GM18517 (cell line): ENCODE measurements around the gene KIAA1614.
"Not testable (repeated sequence)": the region's sequence is repeated elsewhere in the genome, so short reads cannot be mapped to it uniquely, and the experiment has no call there.

Source experiments
- ATAC-seq: cut with Tn5 transposase; IDR thresholded peaks from one replicate; pipeline ENCODE4 v1.9.1; 2021; ENCODE audit warnings: mild to moderate bottlenecking, moderate library complexity; ENCODE audit not compliant: unreplicated experiment

KIAA1614 gene

DNA sequence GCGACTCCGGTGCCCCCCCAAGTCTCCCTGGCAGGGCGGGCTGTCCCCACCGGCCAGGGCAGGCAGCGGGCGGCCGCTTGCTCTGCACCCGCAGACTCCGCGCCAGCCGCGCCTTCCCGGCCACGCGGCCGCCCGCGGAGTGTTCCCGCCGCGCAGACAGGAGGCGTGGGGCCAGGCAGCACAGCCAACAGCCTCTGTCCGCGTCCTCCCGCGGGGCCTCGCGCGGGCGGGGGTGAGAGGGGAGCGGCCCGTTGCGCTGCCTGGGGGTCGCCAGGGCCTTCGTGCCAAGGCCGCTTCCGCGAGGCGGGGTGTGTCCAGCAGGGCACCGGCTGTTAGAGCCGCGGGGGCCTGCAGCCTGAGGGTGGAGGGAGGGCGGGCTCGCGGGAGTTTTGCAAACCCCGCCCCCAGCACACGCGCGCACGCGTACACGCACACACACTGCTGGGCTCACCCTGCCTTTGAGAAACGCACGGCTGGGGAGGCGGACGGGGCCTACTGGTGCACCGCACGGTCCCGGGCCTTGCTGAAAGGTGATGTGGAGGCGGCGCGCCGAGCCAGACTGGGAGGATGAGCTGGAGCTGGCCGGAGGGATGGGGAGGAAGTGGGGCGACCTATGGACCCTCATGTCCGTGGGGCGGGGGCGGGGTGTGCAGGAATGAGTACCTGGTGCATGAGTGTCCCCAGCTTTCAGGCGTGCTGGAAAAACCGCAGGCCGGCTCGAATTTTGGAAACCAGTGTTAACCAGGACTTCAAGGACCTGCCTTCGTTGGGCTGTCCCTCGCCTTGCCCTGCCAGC, 41.5 kb downstream of the KIAA1614 start:
- ATAC-seq, result peak; percentile 64

DNA sequence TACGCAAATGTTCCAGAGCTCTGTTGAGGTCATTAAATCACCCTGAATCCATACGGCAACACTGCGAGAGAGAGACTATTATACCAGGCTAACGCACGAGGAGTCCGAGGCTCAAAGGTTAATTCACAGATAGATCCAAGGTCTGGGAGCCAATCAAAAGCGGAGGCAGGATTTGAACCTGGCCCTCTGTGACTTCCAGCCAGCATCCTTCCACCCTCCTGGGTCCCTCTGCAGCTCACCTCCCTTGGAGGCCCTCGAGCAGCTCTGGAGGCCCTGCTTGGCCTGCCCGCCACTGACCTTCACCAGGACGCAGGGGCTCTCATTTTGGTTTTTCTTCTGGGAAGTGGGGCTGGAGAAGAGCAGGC, 42.1 kb downstream of the KIAA1614 start:
- ATAC-seq, result no peak

DNA sequence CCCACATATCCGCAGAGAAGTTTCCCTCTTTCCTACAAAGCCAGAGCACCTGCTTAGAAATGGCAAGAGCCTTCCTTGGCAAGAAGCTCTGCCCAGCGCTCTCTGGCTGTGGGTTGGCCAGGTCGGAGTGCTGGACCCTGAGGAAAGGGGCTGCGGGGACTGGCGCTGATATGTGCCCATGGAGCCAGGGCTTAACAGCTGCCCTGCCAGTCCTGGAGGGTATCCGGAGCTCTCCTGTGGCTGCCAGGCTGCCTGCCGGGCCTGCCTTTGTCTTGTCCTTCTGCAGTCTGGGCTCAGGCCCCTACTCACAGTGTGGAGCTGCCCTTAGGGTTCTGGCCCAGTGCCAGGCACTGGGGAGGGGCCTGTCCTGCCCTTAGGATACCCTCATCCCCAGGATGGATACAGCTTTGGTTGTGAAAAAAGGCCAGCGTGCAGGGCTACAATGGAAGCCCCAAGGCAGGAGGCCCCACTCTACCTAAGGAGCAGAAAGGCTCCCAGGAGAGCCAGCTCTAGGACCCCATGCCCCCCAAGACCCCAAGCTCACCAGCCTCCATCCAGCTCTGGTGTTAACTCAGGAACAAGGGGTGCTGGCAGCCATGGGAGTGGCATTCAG, 43.4 kb downstream of the KIAA1614 start:
- ATAC-seq, result no peak

DNA sequence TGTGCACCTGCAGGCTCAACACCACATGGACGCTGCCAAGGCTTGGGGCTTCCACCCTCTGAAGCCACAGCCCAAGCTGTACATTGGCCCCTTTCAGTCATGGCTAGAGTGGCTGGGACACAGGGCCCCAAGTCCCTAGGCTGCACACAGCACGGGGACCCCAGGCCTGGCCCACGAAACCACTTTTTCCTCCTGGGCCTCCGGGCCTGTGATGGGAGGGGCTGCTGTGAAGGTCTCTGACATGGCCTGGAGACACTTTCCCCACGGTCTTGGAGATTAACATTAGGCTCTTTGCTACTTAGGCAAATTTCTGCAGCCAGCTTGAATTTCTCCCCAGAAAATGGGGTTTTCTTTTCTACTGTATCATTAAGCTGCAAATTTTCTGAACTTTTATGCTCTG, 46.9 kb downstream of the KIAA1614 start:
- not testable (repeated sequence) for ATAC-seq

DNA sequence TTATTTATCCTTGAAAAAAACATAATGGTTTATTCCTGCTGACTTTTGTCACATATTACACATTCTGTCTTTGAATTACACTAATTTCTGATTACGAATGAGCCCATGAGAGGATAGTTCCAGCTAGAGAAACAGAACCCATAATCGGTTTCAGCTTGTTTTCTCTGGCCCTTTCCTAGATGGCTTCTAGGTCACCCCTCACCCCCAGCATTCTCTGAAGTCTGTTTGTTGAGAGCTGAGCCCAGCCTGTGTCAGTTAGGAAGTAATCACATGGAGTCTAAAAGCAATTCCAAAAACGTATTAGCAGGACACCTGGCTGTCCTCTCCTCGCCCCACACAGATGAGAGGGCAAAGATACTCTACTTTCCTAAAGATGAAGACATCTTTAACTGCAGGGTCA, 48.9 kb downstream of the KIAA1614 start:
- ATAC-seq, result no peak

DNA sequence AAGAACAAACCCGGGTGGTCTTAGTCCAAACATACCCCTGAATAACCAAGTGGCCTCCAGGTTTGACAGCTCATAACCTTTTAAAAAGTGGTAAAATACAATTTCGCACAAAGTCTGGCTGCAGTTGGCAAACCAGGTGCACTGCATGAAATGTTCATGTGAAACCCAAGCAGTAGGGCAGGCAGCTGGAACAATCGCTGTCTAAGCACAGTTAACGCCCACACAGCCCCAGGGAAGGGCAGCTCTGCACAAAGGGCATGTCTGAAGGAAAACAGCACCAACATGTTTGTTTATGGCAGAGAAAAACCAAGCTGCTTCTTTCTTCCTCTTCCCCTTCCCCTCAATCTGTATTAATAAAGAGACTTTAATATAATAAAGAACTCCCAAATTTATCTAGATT, 49.5 kb downstream of the KIAA1614 start:
- no peak for ATAC-seq

DNA sequence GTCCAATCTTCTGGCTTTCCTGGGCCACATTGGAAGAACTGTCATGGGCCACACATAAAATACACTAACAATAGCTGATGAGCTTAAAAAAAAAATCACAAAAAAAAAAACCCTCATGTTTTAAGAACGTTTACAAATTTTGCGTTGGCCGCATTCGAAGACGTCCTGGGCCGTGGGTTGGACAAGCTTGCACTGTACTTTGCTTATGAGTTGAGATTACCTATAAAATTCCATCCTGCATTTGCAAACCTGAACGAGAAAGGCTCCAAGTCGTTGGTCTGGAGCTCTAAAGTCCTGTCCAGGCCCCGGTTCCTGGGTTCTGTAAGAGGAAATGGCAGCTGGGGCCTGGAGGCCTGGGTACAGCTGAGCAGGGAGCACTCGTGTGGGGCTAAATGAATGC, 51.4 kb downstream of the KIAA1614 start:
- ATAC-seq, result no peak

DNA sequence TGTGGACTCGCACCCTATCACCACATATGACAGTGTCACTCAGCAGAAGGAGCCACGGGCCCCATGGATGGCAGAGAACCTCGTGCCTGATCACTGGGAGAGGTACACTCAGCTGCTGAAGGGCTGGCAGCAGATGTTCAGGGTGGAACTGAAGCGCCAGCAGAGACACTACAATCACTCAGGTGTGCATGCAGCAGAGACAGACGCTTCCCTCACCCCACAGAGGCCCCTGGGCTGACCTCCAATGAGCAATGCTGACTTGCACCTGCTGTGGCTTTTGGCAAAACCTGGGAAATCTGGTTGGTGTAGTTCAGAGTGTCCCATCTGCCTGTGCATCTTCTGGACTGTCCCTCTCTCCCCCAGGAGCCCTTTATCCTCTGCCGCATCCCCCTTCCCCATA, 51.9 kb downstream of the KIAA1614 start:
- no peak for ATAC-seq

DNA sequence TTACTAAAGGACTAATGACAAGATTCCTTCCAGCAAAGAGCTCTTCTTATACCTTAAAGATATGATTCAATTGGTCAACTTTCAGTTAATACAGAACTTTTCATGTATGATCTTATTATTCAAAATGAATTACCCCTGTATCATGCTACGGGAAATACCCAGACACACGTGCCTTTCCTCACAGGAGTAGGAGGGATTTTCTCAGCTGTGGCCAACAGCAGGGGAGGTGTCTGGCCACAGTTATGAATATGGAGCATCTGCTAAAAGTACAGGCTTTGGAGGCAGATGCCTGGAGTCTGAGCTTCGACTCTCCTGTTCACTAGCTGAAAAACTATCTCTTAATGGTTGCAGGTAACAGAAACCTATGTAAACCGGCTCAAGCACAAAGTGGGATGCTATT, 53.6 kb downstream of the KIAA1614 start:
- no peak for ATAC-seq

DNA sequence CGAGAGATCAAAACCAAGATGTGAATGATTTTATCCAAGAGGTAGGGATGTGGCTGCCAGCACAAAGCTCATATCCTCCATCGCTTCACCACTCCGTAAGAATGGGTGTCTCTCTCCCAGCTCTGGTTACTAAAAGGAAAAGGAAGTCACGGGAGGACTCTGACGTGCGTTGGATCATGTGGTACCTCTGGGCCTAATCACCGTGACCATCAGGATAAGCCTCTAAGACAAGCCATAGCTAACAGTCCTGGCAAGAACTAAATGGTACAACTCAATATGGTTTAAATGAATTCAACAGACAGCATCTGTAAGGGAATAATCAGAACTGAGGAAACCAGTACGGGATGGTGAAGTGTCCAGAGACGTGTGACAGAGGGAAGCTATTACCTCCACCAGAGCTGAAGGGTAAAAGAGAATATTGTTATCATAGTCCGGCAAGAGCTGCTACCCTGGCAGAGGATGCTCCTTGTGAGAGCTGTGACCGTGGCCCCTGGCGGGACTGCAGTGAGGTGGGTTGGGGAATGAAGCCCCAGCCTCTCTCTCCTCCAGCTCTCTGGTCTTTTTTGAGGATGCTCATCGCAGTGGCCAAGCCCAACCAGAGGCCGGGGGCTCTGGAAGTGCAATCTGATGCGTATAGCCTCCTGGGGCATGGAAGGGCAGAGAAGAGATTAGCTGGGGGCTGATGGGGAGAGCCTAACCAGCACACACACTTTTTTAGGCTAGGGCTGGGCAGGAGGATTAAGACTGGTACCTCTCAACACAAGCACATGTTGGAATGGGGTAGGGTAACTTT, 54.2 kb downstream of the KIAA1614 start:
- no peak for ATAC-seq

DNA sequence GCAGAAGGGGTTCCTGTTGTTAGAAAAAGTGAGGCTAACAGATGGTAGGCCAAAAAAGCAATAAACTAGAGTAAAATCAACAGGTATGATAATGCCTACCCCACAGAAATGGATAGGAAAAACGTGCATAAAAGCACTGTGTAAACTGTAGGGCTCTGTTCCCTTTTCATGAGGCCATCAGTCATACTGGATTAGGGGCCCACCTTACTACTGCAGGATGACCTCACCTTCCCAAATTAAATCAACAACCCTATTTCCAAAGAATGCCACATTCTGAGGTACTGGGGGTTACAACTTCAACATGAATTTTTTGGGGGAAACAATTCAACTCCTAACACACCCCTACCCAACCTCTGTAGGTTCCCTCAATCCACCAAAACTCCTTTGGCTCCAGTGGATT, 54.9 kb downstream of the KIAA1614 start:
- no peak for ATAC-seq

DNA sequence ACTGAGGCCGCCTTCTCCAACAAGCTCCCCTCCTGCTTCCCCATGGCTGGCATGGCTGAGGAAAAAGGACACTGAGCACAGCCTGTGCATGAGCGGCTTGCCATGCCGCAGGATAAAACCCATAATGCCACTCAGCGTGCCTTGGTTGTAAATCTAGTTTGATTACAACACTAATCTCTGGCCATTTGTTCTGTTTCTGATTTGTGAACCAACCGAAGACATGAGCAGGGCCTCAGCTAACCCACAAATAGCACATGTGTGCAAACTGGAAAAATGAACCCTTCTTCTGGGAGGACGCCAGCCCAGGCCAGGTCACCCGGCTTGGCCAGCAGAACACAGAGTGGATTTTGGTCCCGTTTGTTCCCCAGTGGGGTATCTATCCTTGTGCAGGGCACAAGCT, 56.1 kb downstream of the KIAA1614 start:
- ATAC-seq, result not testable (repeated sequence)

DNA sequence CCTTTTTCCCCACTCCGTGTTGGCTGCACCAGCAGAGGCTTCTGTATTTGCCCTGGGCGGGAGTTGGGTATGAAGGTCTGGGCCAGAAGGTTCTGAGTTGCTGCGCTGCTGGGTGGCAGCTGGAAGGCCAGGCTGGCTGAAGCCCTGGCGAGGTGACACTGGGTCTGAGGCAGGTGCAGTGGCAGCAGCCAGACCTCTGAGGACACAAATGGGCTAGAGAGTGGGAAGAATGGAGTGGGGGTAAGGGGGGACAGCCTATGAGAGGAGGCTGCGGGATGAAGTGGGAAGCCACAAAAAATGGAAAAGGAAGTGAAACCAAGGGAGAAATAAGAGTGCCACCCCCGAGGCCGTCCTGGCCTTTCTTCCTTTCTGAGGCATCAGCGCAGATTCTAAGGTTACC, 56.7 kb downstream of the KIAA1614 start:
- ATAC-seq, result no peak

DNA sequence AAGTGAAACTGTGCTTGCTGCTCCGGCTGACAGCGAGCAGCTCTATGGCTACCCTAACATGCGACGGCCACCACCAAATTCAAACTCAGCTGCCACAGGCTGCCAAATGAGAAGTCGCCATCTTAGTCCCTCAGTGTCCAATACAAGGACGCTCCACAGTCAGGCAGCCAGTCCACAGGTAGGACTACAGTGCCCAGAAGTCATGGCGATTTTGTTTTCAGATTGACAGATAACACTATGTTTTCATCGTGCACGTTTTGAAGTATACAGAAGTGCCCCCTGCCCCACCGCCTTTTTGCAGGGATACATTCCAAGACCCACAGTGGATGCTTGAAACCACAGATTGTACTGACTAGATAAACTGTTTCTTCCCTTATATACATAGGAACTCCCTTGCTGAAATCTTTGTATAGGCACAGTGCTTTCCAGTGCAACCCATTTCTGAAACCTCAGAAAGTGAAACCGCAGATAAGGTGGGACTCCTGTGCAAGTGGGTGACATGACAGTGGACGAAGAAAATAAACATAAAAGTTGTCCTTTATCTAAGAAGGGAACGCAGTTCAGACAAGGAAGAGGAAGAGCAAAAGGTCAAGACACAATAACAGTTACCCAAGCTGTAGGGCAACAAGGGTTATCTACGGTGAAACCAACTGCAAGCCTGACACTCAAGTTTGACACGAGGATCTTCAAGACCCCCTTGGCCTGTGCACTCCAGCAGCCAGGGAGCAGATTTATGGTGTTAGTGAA, 57.8 kb downstream of the KIAA1614 start:
- ATAC-seq, result no peak

DNA sequence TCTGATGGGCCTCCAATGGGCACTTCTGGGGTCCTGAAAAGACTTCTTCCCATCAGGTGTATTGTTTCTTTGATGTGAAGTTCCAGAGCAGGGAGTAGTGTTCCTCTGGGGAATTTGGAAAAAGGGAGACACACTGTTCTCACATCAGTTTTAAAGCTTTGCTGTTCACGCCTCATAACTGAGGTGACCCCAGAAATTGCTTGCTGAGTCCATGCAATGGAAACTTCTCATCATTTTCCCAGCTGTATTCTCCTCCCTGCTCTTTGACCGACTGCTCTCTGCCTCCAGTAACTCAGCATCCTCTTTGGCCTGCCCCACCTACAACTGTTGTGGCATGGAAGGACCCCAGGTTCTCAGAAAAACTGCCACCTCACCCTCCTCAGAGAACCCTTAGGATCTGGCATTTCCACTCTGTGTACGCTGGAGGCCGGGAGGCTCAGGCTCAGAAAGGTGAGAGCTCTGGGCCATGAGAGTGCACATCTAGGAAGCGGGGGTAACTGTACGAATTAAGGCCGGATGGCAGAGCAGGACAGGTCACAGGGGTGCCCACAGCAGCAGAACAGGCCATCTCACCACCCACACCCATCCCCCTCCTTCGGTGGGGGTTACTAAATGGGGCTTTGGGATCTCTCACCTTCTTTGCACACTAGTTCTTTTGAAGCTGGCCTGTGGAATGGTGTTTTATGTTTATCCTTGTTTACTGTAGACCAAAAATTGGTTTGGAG, 58.7 kb downstream of the KIAA1614 start:
- no peak for ATAC-seq

DNA sequence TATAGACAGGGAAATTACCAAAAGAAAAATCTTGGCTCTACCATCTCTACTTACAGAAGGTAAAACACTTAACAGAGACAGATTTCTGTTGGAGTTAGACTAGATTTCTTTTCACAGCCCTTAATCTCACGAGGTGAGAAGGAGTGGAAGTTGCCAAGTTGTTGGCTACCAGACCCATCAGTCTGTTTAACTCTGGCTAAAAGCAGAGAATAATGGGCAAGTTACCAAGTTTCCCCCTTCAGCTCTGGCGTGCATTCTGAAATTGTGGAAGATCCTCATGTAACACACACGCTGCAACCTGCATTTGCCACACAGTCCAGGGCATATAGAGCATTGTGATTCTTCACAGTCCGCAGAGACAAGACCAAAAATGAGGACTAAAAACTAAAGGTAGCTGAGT, 60.7 kb downstream of the KIAA1614 start:
- no peak for ATAC-seq

DNA sequence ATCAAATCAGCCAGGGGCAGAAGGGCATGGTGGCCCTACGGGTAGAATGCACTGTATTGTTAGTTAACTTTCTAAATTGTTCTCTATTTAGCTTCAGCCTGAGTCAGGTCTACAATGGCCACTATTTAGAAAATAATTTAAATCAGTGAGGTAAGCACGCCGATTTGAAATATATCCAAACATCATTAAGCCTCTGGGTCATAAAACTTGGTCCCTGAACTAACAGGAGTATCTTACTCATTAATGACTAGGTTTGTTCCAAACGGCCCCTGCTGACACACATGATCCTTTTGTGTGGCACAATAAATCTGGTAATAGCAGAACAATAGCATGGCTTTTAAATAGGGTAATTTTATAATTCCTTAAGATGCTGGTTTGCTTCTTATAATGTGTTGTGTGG, 61.5 kb downstream of the KIAA1614 start:
- ATAC-seq, result no peak

DNA sequence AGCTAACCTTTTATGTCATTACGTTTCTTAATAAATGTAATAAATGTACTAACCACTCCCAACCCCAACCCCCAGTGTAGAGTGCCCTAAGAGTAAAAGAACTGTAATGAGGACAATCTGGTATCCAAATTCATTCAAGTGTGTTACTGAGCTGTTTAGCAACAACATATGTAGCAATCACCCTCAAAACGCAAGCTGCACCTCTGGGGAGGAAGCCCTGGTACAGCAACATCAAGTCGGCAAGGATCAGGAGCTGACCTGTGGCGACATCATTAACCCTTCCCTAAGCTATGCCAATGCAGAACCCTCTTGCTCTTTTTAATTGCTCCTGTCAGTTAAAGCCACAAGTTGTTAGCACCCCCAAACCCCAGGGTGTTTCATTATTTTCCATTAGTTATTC, 62.9 kb downstream of the KIAA1614 start:
- no peak for ATAC-seq

DNA sequence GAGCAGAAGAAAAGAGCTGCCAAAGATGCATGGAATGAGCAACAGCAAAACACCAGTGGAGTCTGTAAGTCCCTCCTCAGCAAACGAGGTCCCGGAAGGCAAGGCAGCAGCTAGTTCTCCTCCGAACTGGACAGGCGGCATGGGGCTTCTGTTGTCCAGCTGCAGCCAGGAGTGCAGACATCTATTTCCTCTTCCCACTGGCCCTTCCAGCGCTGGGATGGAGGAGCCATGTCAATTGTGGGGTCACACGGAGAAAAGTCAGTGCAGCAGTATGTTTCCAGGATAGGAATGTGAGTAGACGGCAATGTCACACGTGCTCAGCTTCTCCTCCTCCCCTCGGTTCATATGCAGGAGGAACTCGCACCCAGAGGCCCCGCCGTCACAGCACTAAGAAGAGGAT, 63.5 kb downstream of the KIAA1614 start:
- ATAC-seq, result no peak

DNA sequence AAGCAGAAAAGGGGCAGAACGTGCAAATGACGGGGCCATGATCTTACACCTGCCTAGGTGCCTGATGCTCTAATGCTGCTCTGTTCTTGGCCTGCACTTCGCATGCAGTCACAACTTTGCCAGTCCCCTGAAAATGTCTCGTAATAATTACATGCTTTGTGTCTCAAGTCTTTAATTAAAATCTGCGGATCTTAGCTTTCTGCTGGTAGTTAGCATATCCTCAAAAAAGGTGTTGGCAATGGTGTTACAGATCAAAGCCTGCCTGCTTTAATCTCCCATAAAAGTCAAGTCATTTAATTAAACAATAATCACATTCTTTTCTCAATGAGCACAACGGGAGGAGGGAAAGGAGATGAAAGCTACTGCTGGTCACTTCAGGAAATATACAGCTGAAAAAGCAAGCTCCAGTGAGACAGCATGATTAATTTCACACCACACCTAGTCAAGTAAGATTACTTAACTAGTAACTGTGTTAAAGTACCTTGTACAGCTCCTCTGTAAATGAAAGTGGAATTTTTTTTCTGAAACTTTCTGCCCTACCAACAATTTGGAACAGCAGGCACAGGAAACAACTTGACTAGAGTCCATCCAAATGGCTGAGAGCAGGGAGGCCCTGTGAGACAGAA, 64.1 kb downstream of the KIAA1614 start:
- ATAC-seq, result no peak
